CD8-positive, alpha-beta memory T cell (primary cell): ENCODE data around the gene FTO. TPM values are rescaled to one million over a fixed set of nuclear protein-coding genes. Genes with fewer than 3 reads are reported as not detected.
A peak's percentile ranks its signal among the peaks of the same experiment; 100 is the strongest.

Experiments
- CTCF ChIA-PET: fragments of 350-600 bp; sonication (Branson Sonifier 250); formaldehyde crosslinking; loops from one replicate; lab custom pipeline; 2021; ENCODE audit warnings: antibody characterized with exemption; lab: Charles Lee
- POLR2A ChIA-PET: fragments of 350-600 bp; sonication (Branson Sonifier 250); formaldehyde crosslinking; loops from one replicate; lab custom pipeline; 2021; ENCODE audit warnings: antibody characterized with exemption; lab: Charles Lee
- DNase-seq, 5 donors: peaks; one replicate each; pipeline versions ENCODE4 v3.0.0 to v3.0.0-alpha.2; 2020 to 2022; ENCODE audit warnings: mixed read lengths in 1 of 5
- H3K27ac ChIP-seq: one replicate; pipeline ENCODE4 v1.7.0; 2013; ENCODE audit warnings: low read depth, mild to moderate bottlenecking, low read length, moderate library complexity
- H3K27me3 ChIP-seq: 2 replicates; pipeline ENCODE4 v1.7.0; 2013; ENCODE audit warnings: low read length, mild to moderate bottlenecking; ENCODE audit not compliant: insufficient read depth, poor library complexity, severe bottlenecking
- H3K36me3 ChIP-seq: 2 replicates; pipeline ENCODE4 v1.7.0; 2013; ENCODE audit warnings: mild to moderate bottlenecking, low read length, moderate library complexity; ENCODE audit not compliant: insufficient read depth
- H3K4me1 ChIP-seq: 2 replicates; pipeline ENCODE4 v1.7.0; 2013; ENCODE audit warnings: mild to moderate bottlenecking, low read length, moderate library complexity; ENCODE audit not compliant: insufficient read depth
- H3K4me3 ChIP-seq: 2 replicates; pipeline ENCODE4 v1.7.0; 2013; ENCODE audit warnings: mild to moderate bottlenecking, low read length
- H3K9me3 ChIP-seq: 2 replicates; pipeline ENCODE4 v1.7.0; 2013; ENCODE audit warnings: mild to moderate bottlenecking, low read length
- H3K27ac Mint-ChIP-seq, 8 donors: one replicate each; pipeline ENCODE4 v1.8.0; 2020 to 2021; ENCODE audit warnings: mixed read lengths in 8 of 8, mild to moderate bottlenecking in 6 of 8, inconsistent platforms in 3 of 8, moderate library complexity in 3 of 8
- H3K27me3 Mint-ChIP-seq, 2 donors: one replicate each; pipeline ENCODE4 v1.8.0; 2020 to 2021; ENCODE audit warnings: mixed read lengths in 2 of 2, mild to moderate bottlenecking in 1 of 2, moderate library complexity in 1 of 2
- H3K36me3 Mint-ChIP-seq, 3 donors: one replicate each; pipeline ENCODE4 v1.8.0; 2020 to 2021; ENCODE audit warnings: mixed read lengths in 3 of 3, inconsistent platforms in 1 of 3, mild to moderate bottlenecking in 1 of 3
- H3K4me1 Mint-ChIP-seq, 3 donors: one replicate each; pipeline ENCODE4 v1.8.0; 2020 to 2021; ENCODE audit warnings: mixed read lengths in 3 of 3, inconsistent platforms in 1 of 3, mild to moderate bottlenecking in 1 of 3
- H3K4me3 Mint-ChIP-seq, 7 donors: one replicate each; pipeline ENCODE4 v1.8.0; 2020 to 2021; ENCODE audit warnings: mixed read lengths in 7 of 7, mild to moderate bottlenecking in 6 of 7, moderate library complexity in 4 of 7, inconsistent platforms in 2 of 7
- H3K9me3 Mint-ChIP-seq, 5 donors: one replicate each; pipeline ENCODE4 v1.8.0; 2020 to 2022; ENCODE audit warnings: mixed read lengths in 5 of 5, mild to moderate bottlenecking in 3 of 5, moderate library complexity in 2 of 5, inconsistent platforms in 1 of 5
- polyA plus RNA-seq: library from polyadenylated mRNA; unstranded; fragments of 300-500 nt; fragmentation: Illumina TruSeq; gene quantifications from one replicate; pipeline ENCODE4 v1.2.3, GENCODE V29; 2021
- total RNA-seq, 2 experiments: library from RNA; stranded (reverse); gene quantifications; one replicate each; pipeline ENCODE4 v1.2.3, GENCODE V29; 2021

FTO gene
- total and polyA plus RNA-seq, 3 experiments from 2014 or later = 54.5 to 77.8 (median 56.0) TPM

GRCh38 chr16:54112451-54113206 lies 408.7 kb downstream of the FTO start:
- Mint-ChIP-seq H3K36me3 (peaks cover 20 to 52% (median 40%) of the 10 kb centered on the region in 3 donors), H3K4me3 (no peak overlapping the region), H3K27me3 (peaks cover 0 to 2% of the 10 kb centered on the region in 2 donors), H3K9me3 (no peaks in the 10 kb centered on the region), H3K4me1 (no peaks in the 10 kb centered on the region), H3K27ac (no peak overlapping the region)
- H3K27me3 ChIP-seq = no peaks in the 10 kb centered on the region
- DNase-seq = no peak
- H3K36me3 ChIP-seq = peaks cover 11% of the 10 kb centered on the region
- no peak overlapping the region for H3K27ac ChIP-seq
- H3K9me3 ChIP-seq = no peaks in the 10 kb centered on the region
- ChIA-PET CTCF (no interaction called here), POLR2A (no interaction called here)
- H3K4me1 ChIP-seq = no peaks in the 10 kb centered on the region
- no peak overlapping the region for H3K4me3 ChIP-seq

- Mint-ChIP-seq H3K4me1 (no peaks in the 10 kb centered on the region), H3K9me3 (no peaks in the 10 kb centered on the region), H3K36me3 (peaks cover 22 to 52% (median 35%) of the 10 kb centered on the region in 3 donors), H3K4me3 (no peak overlapping the region), H3K27ac (no peak overlapping the region), H3K27me3 (peaks cover 0 to 2% of the 10 kb centered on the region in 2 donors)
- no peak for DNase-seq
- no peak overlapping the region for H3K4me3 ChIP-seq
- H3K27ac ChIP-seq = no peak overlapping the region
- no peaks in the 10 kb centered on the region for H3K27me3 ChIP-seq
- H3K36me3 ChIP-seq = peaks cover 11% of the 10 kb centered on the region
- H3K4me1 ChIP-seq = no peaks in the 10 kb centered on the region
- ChIA-PET POLR2A (no interaction called here), CTCF (no interaction called here)
- H3K9me3 ChIP-seq = no peaks in the 10 kb centered on the region
These were observed 411.6 kb downstream of the FTO start for GRCh38 chr16:54115558-54115957.

GRCh38 chr16:54116124-54116655 lies 412.2 kb downstream of the FTO start:
- H3K27me3 Mint-ChIP-seq = peaks cover 0 to 2% of the 10 kb centered on the region in 2 donors
- H3K9me3 Mint-ChIP-seq = no peaks in the 10 kb centered on the region
- no peaks in the 10 kb centered on the region for H3K4me1 Mint-ChIP-seq
- H3K36me3 Mint-ChIP-seq = peaks cover 19 to 47% (median 29%) of the 10 kb centered on the region in 3 donors
- DNase-seq = no peak
- no peak overlapping the region for H3K27ac ChIP-seq
- H3K4me1 ChIP-seq = no peaks in the 10 kb centered on the region
- H3K4me3 Mint-ChIP-seq = no peak overlapping the region
- H3K9me3 ChIP-seq = no peaks in the 10 kb centered on the region
- H3K27me3 ChIP-seq = no peaks in the 10 kb centered on the region
- no peak overlapping the region for H3K27ac Mint-ChIP-seq
- H3K36me3 ChIP-seq = peaks cover 11% of the 10 kb centered on the region
- POLR2A ChIA-PET = no interaction called here
- CTCF ChIA-PET = no interaction called here
- no peak overlapping the region for H3K4me3 ChIP-seq

- Mint-ChIP-seq H3K4me3 (no peak overlapping the region), H3K9me3 (no peaks in the 10 kb centered on the region), H3K36me3 (peaks cover 12 to 23% (median 14%) of the 10 kb centered on the region in 3 donors), H3K27me3 (peaks cover 0 to 2% of the 10 kb centered on the region in 2 donors), H3K4me1 (no peaks in the 10 kb centered on the region), H3K27ac (no peak overlapping the region)
- H3K36me3 ChIP-seq = no peaks in the 10 kb centered on the region
- H3K9me3 ChIP-seq = no peaks in the 10 kb centered on the region
- H3K27ac ChIP-seq = no peak overlapping the region
- no peaks in the 10 kb centered on the region for H3K27me3 ChIP-seq
- CTCF ChIA-PET = no interaction called here
- no peaks in the 10 kb centered on the region for H3K4me1 ChIP-seq
- no peak for DNase-seq
- POLR2A ChIA-PET = no interaction called here
- no peak overlapping the region for H3K4me3 ChIP-seq
These were observed 414.9 kb downstream of the FTO start for GRCh38 chr16:54118846-54119245.

GRCh38 chr16:54120846-54121480 lies 417.0 kb downstream of the FTO start:
- Histone ChIP-seq H3K4me1 (no peaks in the 10 kb centered on the region), H3K27me3 (no peaks in the 10 kb centered on the region), H3K27ac (no peak overlapping the region), H3K9me3 (no peaks in the 10 kb centered on the region), H3K4me3 (no peak overlapping the region), H3K36me3 (no peaks in the 10 kb centered on the region)
- Mint-ChIP-seq H3K4me1 (peaks cover 0 to 1% (median 0%) of the 10 kb centered on the region in 3 donors), H3K27ac (peak overlapping the region in 1 of 8 donors; percentile 38), H3K36me3 (peaks cover 3 to 11% (median 8%) of the 10 kb centered on the region in 3 donors), H3K9me3 (no peaks in the 10 kb centered on the region), H3K4me3 (no peak overlapping the region), H3K27me3 (peaks cover 0 to 2% of the 10 kb centered on the region in 2 donors)
- no peak for DNase-seq
- ChIA-PET CTCF (no interaction called here), POLR2A (no interaction called here)

GRCh38 chr16:54121539-54122295 lies 417.8 kb downstream of the FTO start:
- Mint-ChIP-seq H3K9me3 (no peaks in the 10 kb centered on the region), H3K4me1 (peaks cover 0 to 2% (median 0%) of the 10 kb centered on the region in 3 donors), H3K27ac (no peak overlapping the region), H3K27me3 (peaks cover 0 to 2% of the 10 kb centered on the region in 2 donors), H3K36me3 (peaks cover 3 to 7% (median 4%) of the 10 kb centered on the region in 3 donors), H3K4me3 (no peak overlapping the region)
- ChIA-PET POLR2A (no interaction called here), CTCF (no interaction called here)
- no peak overlapping the region for H3K4me3 ChIP-seq
- no peaks in the 10 kb centered on the region for H3K4me1 ChIP-seq
- DNase-seq = no peak
- no peaks in the 10 kb centered on the region for H3K36me3 ChIP-seq
- H3K9me3 ChIP-seq = no peaks in the 10 kb centered on the region
- no peaks in the 10 kb centered on the region for H3K27me3 ChIP-seq
- H3K27ac ChIP-seq = no peak overlapping the region

- H3K27me3 Mint-ChIP-seq = peaks cover 0 to 2% of the 10 kb centered on the region in 2 donors
- no peak overlapping the region for H3K27ac Mint-ChIP-seq
- no peaks in the 10 kb centered on the region for H3K9me3 Mint-ChIP-seq
- peaks cover 4 to 5% (median 5%) of the 10 kb centered on the region in 3 donors for H3K4me1 Mint-ChIP-seq
- no peak overlapping the region for H3K4me3 Mint-ChIP-seq
- no peaks in the 10 kb centered on the region for H3K4me1 ChIP-seq
- no peak for DNase-seq
- ChIA-PET CTCF (no interaction called here), POLR2A (no interaction called here)
- H3K27me3 ChIP-seq = no peaks in the 10 kb centered on the region
- no peaks in the 10 kb centered on the region for H3K9me3 ChIP-seq
- H3K4me3 ChIP-seq = no peak overlapping the region
- H3K36me3 ChIP-seq = no peaks in the 10 kb centered on the region
- no peak overlapping the region for H3K27ac ChIP-seq
- H3K36me3 Mint-ChIP-seq = peaks cover 0 to 2% (median under 1%) of the 10 kb centered on the region in 3 donors
These were observed 419.8 kb downstream of the FTO start for GRCh38 chr16:54123766-54124165.
